Vagina (tissue), 2 donors: ENCODE measurements around the gene KCNC3.

Experiments
- POLR2A ChIP-seq, 2 donors: fragments of 450-650 bp; IDR thresholded peaks; one replicate each; pipeline ENCODE4 v1.6.1; 2017; ENCODE audit warnings: antibody characterized with exemption in 2 of 2, mild to moderate bottlenecking in 2 of 2, moderate library complexity in 2 of 2
- POLR2AphosphoS5 ChIP-seq, 2 donors: sonication (generic); formaldehyde crosslinking; IDR thresholded peaks; one replicate each; pipeline ENCODE4 v1.9.0; 2017; ENCODE audit warnings: antibody characterized with exemption in 2 of 2, mild to moderate bottlenecking in 2 of 2, low read depth in 1 of 2; ENCODE audit not compliant: insufficient read depth in 1 of 2
- TF ChIP-seq, protein P1 (sequence below), 3 experiments: fragments of 450-650 bp in 2 of 3; fragments of 200-600 bp in 1 of 3; sonication (generic) in 1 of 3; IDR thresholded peaks; one replicate each; pipeline ENCODE4 v1.5.1; 2017 to 2019; ENCODE audit warnings: antibody characterized with exemption in 3 of 3, mild to moderate bottlenecking in 2 of 3, moderate library complexity in 2 of 3

GRCh38 chr19:50309396-50310125 is 19.6 kb downstream of the KCNC3 start:
- TF ChIP-seq, protein P1, sequence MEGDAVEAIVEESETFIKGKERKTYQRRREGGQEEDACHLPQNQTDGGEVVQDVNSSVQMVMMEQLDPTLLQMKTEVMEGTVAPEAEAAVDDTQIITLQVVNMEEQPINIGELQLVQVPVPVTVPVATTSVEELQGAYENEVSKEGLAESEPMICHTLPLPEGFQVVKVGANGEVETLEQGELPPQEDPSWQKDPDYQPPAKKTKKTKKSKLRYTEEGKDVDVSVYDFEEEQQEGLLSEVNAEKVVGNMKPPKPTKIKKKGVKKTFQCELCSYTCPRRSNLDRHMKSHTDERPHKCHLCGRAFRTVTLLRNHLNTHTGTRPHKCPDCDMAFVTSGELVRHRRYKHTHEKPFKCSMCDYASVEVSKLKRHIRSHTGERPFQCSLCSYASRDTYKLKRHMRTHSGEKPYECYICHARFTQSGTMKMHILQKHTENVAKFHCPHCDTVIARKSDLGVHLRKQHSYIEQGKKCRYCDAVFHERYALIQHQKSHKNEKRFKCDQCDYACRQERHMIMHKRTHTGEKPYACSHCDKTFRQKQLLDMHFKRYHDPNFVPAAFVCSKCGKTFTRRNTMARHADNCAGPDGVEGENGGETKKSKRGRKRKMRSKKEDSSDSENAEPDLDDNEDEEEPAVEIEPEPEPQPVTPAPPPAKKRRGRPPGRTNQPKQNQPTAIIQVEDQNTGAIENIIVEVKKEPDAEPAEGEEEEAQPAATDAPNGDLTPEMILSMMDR (IDR thresholded peaks at IDR 0.05): no peak
- TF ChIP-seq POLR2A (IDR thresholded peaks at IDR 0.05) (no peak), POLR2AphosphoS5 (IDR thresholded peaks at IDR 0.05; ENCODE audit: insufficient read depth in 1 of 2, low read depth in 1 of 2) (no peak)
